ENCODE measurements around the gene SH3BP4.

SH3BP4 gene

GRCh38 chr2:234963773-234964615 lies 12.2 kb downstream of the SH3BP4 start:
- Histone ChIP-seq H2AFZ (ENCODE audit: low read depth, low read length) (no peak overlapping the region), H3K9me3 (ENCODE audit: insufficient read depth, low read length) (no peaks in the 10 kb centered on the region), H3K79me2 (ENCODE audit: low read length) (no peaks in the 10 kb centered on the region), H3K27me3 (ENCODE audit: low read depth, low read length) (no peaks in the 10 kb centered on the region), H3K4me2 (ENCODE audit: low read length) (no peak overlapping the region), H3K4me3 (ENCODE audit: low read length) (no peak overlapping the region), H3K4me1 (ENCODE audit: low read length) (no peaks in the 10 kb centered on the region), H3K9ac (ENCODE audit: low read length) (no peak overlapping the region), H3K36me3 (replicated peaks; ENCODE audit: low read depth, low read length) (no peaks in the 10 kb centered on the region), H3K27ac (ENCODE audit: low read length) (no peak overlapping the region), H4K20me1 (ENCODE audit: insufficient read depth, low read length) (no peaks in the 10 kb centered on the region)
- TF ChIP-seq EZH2phosphoT487 (IDR thresholded peaks at IDR 0.05; ENCODE audit: low read depth) (no peak), CTCF (IDR thresholded peaks at IDR 0.05; ENCODE audit: low read depth, low read length) (no peak)

- TF ChIP-seq CTCF (IDR thresholded peaks at IDR 0.05; ENCODE audit: low read depth, low read length) (no peak), EZH2phosphoT487 (IDR thresholded peaks at IDR 0.05; ENCODE audit: low read depth) (no peak)
- Histone ChIP-seq H3K9me3 (ENCODE audit: insufficient read depth, low read length) (no peaks in the 10 kb centered on the region), H3K27me3 (ENCODE audit: low read depth, low read length) (no peaks in the 10 kb centered on the region), H3K79me2 (ENCODE audit: low read length) (no peaks in the 10 kb centered on the region), H3K4me1 (ENCODE audit: low read length) (no peaks in the 10 kb centered on the region), H3K9ac (ENCODE audit: low read length) (no peak overlapping the region), H3K27ac (ENCODE audit: low read length) (no peak overlapping the region), H3K4me3 (ENCODE audit: low read length) (no peak overlapping the region), H4K20me1 (ENCODE audit: insufficient read depth, low read length) (no peaks in the 10 kb centered on the region), H3K4me2 (ENCODE audit: low read length) (no peak overlapping the region), H3K36me3 (replicated peaks; ENCODE audit: low read depth, low read length) (no peaks in the 10 kb centered on the region), H2AFZ (ENCODE audit: low read depth, low read length) (no peak overlapping the region)
Measured at GRCh38 chr2:234964631-234965461, 13.0 kb downstream of the SH3BP4 start.

- H3K27ac ChIP-seq (ENCODE audit: low read length) = no peak overlapping the region
- H3K36me3 ChIP-seq (replicated peaks; ENCODE audit: low read depth, low read length) = no peaks in the 10 kb centered on the region
- H3K4me2 ChIP-seq (ENCODE audit: low read length) = no peak overlapping the region
- TF ChIP-seq CTCF (IDR thresholded peaks at IDR 0.05; ENCODE audit: low read depth, low read length) (no peak), EZH2phosphoT487 (IDR thresholded peaks at IDR 0.05; ENCODE audit: low read depth) (no peak)
- no peak overlapping the region for H3K4me3 ChIP-seq (ENCODE audit: low read length)
- H3K9ac ChIP-seq (ENCODE audit: low read length) = no peak overlapping the region
- H3K9me3 ChIP-seq (ENCODE audit: insufficient read depth, low read length) = no peaks in the 10 kb centered on the region
- no peaks in the 10 kb centered on the region for H3K27me3 ChIP-seq (ENCODE audit: low read depth, low read length)
- H2AFZ ChIP-seq (ENCODE audit: low read depth, low read length) = no peak overlapping the region
- no peaks in the 10 kb centered on the region for H3K4me1 ChIP-seq (ENCODE audit: low read length)
- H4K20me1 ChIP-seq (ENCODE audit: insufficient read depth, low read length) = no peaks in the 10 kb centered on the region
- no peaks in the 10 kb centered on the region for H3K79me2 ChIP-seq (ENCODE audit: low read length)
Measured at GRCh38 chr2:234966340-234966739, 14.5 kb downstream of the SH3BP4 start.

GRCh38 chr2:234967201-234967869 lies 15.5 kb downstream of the SH3BP4 start:
- Histone ChIP-seq H3K27ac (ENCODE audit: low read length) (no peak overlapping the region), H3K4me1 (ENCODE audit: low read length) (no peaks in the 10 kb centered on the region), H3K4me3 (ENCODE audit: low read length) (no peak overlapping the region), H3K27me3 (ENCODE audit: low read depth, low read length) (no peaks in the 10 kb centered on the region), H3K9me3 (ENCODE audit: insufficient read depth, low read length) (no peaks in the 10 kb centered on the region), H3K79me2 (ENCODE audit: low read length) (no peaks in the 10 kb centered on the region), H3K9ac (ENCODE audit: low read length) (no peak overlapping the region), H2AFZ (ENCODE audit: low read depth, low read length) (no peak overlapping the region), H4K20me1 (ENCODE audit: insufficient read depth, low read length) (no peaks in the 10 kb centered on the region), H3K4me2 (ENCODE audit: low read length) (no peak overlapping the region), H3K36me3 (replicated peaks; ENCODE audit: low read depth, low read length) (no peaks in the 10 kb centered on the region)
- TF ChIP-seq CTCF (IDR thresholded peaks at IDR 0.05; ENCODE audit: low read depth, low read length) = no peak
